Panc1 (cell line): Measurements from ENCODE around the gene CLIP1. TPM values are rescaled to one million over a fixed set of nuclear protein-coding genes. Genes with fewer than 3 reads are reported as not detected.

Source experiments
- ATAC-seq: fragments of 200-7000 bp; cut with Tn5 transposase; 2 replicates; pipeline ENCODE4 v1.9.1; 2020; ENCODE audit warnings: mild to moderate bottlenecking, moderate library complexity
- BruUV-seq: library from RNA; stranded (reverse); fragments of 400-500 nt; replicated peaks from 2 replicates; lab custom pipeline; 2021; lab: Mats Ljungman, UMichigan
- CTCF ChIA-PET: fragments of 300-600 bp; sonication (Branson Sonifier 250); formaldehyde crosslinking; loops from one replicate; lab custom pipeline; 2022; ENCODE audit warnings: antibody characterized with exemption; lab: Charles Lee
- POLR2A ChIA-PET: fragments of 300-600 bp; sonication (Branson Sonifier 250); formaldehyde crosslinking; loops from one replicate; lab custom pipeline; 2022; ENCODE audit warnings: antibody characterized with exemption; lab: Charles Lee
- DNase-seq: peaks from one replicate; pipeline ENCODE4 v3.0.0-alpha.2; 2010; ENCODE audit warnings: low read depth, low spot score
- H3K27ac ChIP-seq: 2 replicates; pipeline ENCODE4 v1.5.1; 2011; ENCODE audit warnings: mild to moderate bottlenecking, low read length, inconsistent platforms
- H3K27me3 ChIP-seq: fragments of 200-500 bp; sonication (Bioruptor generic); 2 replicates; pipeline ENCODE4 v1.6.0; 2014; ENCODE audit warnings: low read length, inconsistent platforms; ENCODE audit not compliant: control insufficient read depth, insufficient read depth
- H3K36me3 ChIP-seq: fragments of 200-500 bp; sonication (Bioruptor generic); 2 replicates; pipeline ENCODE4 v1.5.1; 2014; ENCODE audit warnings: inconsistent platforms, mild to moderate bottlenecking, low read length, moderate library complexity; ENCODE audit not compliant: control insufficient read depth, insufficient read depth
- H3K4me1 ChIP-seq: 2 replicates; pipeline ENCODE4 v1.5.1; 2011; ENCODE audit warnings: inconsistent platforms, mild to moderate bottlenecking, low read length, moderate library complexity; ENCODE audit not compliant: control insufficient read depth, insufficient read depth
- H3K4me3 ChIP-seq, 2 experiments: 2 replicates each; pipeline ENCODE4 v1.5.1; 2011 to 2012; ENCODE audit warnings: low read depth in 2 of 2, low read length in 2 of 2, mild to moderate bottlenecking in 2 of 2, inconsistent platforms in 1 of 2, moderate library complexity in 1 of 2
- H3K9me3 ChIP-seq: fragments of 200-500 bp; sonication (Bioruptor generic); 2 replicates; pipeline ENCODE4 v1.5.1; 2014; ENCODE audit warnings: low read depth, mild to moderate bottlenecking, inconsistent platforms, low read length, moderate library complexity; ENCODE audit not compliant: control insufficient read depth, insufficient read depth
- CTCF ChIP-seq: fragments of 450-650 bp; IDR thresholded peaks from 2 replicates; pipeline ENCODE4 v1.5.1; 2017; ENCODE audit warnings: mild to moderate bottlenecking
- POLR2AphosphoS5 ChIP-seq: IDR thresholded peaks from 2 replicates; pipeline ENCODE4 v1.6.1; 2012; ENCODE audit warnings: mild to moderate bottlenecking, low read depth, low read length, moderate library complexity
- REST ChIP-seq, 2 experiments: IDR thresholded peaks; 2 replicates each; pipeline ENCODE4 v1.6.1; 2011 to 2012; ENCODE audit warnings: low read depth in 2 of 2, control low read depth in 1 of 2, low read length in 1 of 2, mild to moderate bottlenecking in 1 of 2, moderate library complexity in 1 of 2; ENCODE audit not compliant: insufficient read depth in 1 of 2
- SIN3A ChIP-seq: IDR thresholded peaks from 2 replicates; pipeline ENCODE4 v1.6.1; 2012; ENCODE audit warnings: low read depth, mild to moderate bottlenecking, low read length, moderate library complexity, borderline replicate concordance; ENCODE audit not compliant: insufficient read depth
- TCF7L2 ChIP-seq: IDR thresholded peaks from 2 replicates; pipeline ENCODE4 v1.6.1; 2011; ENCODE audit warnings: mild to moderate bottlenecking, low read depth, low read length, inconsistent platforms
- in situ Hi-C: cut with HindIII; loops from 2 replicates; pipeline ENCODE4 v1.10.0; 2016; ENCODE audit warnings: low sequenced_read_pairs, low pct_unique_long_range_greater_than_20kb
- intact Hi-C: fragments of 100-400 bp; cut with micrococcal nuclease; formaldehyde crosslinking; loops from one replicate; pipeline ENCODE4 v1.10.0; 2022; ENCODE audit not compliant: unreplicated experiment
- total RNA-seq: library from RNA; stranded (reverse); gene quantifications from one replicate; pipeline ENCODE4 v1.2.1, GENCODE V29; 2021; ENCODE audit not compliant: unreplicated experiment

The CLIP1 gene
- total RNA-seq, 1 experiment from 2014 or later, result 117 TPM

- Histone ChIP-seq H3K27me3 (no peaks in the 10 kb centered on the region), H3K4me1 (peaks cover 3% of the 10 kb centered on the region; the same call in 1 of the 2 replicates), H3K9me3 (no peaks in the 10 kb centered on the region), H3K27ac (no peak overlapping the region), H3K4me3 (no peak overlapping the region), H3K36me3 (no peaks in the 10 kb centered on the region)
- CTCF ChIA-PET, result no interaction called here
- POLR2A ChIA-PET, result no interaction called here
- BruUV-seq, result no TSS peak
- intact Hi-C loops, result no loop called here
- TF ChIP-seq REST (IDR thresholded peaks at IDR 0.05; ENCODE audit: insufficient read depth in 1 of 2, low read depth in 2 of 2, low read length in 1 of 2) (no peak), CTCF (no peak), TCF7L2 (no peak), POLR2AphosphoS5 (no peak), SIN3A (no peak)
- DNase-seq (no peak), ATAC-seq (no peak)
- in situ Hi-C loops, result no loop called here
These were observed 32.3 kb upstream of the CLIP1 start for GRCh38 chr12:122454739-122455138.

- intact Hi-C loops, result no loop called here
- Histone ChIP-seq H3K36me3 (no peaks in the 10 kb centered on the region), H3K27me3 (no peaks in the 10 kb centered on the region), H3K9me3 (no peaks in the 10 kb centered on the region), H3K27ac (no peak overlapping the region), H3K4me1 (peaks cover 2% of the 10 kb centered on the region; the same call in 1 of the 2 replicates), H3K4me3 (no peak overlapping the region)
- ChIA-PET CTCF (no interaction called here), POLR2A (no interaction called here)
- no peak for ATAC-seq
- BruUV-seq, result no TSS peak
- no peak for TF ChIP-seq TCF7L2
- TF ChIP-seq SIN3A, result no peak
- no peak for TF ChIP-seq POLR2AphosphoS5
- no peak for TF ChIP-seq CTCF
- TF ChIP-seq REST (IDR thresholded peaks at IDR 0.05; ENCODE audit: insufficient read depth in 1 of 2, low read depth in 2 of 2, low read length in 1 of 2), result no peak
- DNase-seq, result no peak
- in situ Hi-C loops, result no loop called here
These were observed 31.8 kb upstream of the CLIP1 start for GRCh38 chr12:122454250-122454721.
